GM10266 (cell line): Measurements from ENCODE around the gene SASH1.

Experiments used
- DNase-seq: peaks from one replicate; pipeline ENCODE4 v3.0.0; 2012; ENCODE audit errors: extremely low spot score
- TF ChIP-seq, protein P1 (sequence below): IDR thresholded peaks from 2 replicates; pipeline ENCODE4 v1.5.1; 2012; ENCODE audit warnings: mild to moderate bottlenecking, low read depth; ENCODE audit not compliant: control insufficient read depth, insufficient read depth; ENCODE audit errors: missing control alignments

The SASH1 gene

DNA sequence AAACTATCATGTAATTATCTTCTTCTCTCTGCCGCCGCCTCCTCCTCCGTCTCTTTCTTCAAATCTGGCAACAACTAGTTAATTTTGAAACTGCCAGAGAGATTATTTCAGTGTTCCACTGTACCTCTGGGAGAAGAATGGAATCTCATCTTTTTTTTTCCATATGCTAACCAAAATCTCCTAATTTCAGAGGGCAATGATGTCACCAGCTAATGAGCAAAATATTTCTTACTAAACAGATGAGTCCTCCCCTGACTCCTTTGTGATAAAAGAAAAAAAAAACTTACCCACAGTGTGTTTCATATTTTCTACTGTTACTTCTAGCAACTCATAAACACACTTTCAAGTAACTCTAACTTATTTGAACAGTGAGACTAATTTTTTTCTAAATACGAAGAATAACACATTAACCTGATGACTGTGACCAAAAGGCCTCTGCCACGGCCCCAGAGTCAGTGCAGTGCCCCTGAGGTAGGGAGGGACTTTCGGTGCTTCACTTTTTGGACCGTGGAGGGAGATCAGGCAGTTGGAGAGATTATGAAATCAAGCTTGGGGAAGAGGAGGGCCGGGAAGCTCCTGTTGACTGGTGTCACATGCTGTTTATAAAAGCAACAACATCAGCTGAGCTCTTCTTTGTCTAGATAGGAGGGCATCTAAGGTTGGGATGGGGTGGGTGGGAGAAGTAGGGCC is 159.6 kb downstream of the SASH1 start:
- DNase-seq: no peak
- TF ChIP-seq, protein P1, sequence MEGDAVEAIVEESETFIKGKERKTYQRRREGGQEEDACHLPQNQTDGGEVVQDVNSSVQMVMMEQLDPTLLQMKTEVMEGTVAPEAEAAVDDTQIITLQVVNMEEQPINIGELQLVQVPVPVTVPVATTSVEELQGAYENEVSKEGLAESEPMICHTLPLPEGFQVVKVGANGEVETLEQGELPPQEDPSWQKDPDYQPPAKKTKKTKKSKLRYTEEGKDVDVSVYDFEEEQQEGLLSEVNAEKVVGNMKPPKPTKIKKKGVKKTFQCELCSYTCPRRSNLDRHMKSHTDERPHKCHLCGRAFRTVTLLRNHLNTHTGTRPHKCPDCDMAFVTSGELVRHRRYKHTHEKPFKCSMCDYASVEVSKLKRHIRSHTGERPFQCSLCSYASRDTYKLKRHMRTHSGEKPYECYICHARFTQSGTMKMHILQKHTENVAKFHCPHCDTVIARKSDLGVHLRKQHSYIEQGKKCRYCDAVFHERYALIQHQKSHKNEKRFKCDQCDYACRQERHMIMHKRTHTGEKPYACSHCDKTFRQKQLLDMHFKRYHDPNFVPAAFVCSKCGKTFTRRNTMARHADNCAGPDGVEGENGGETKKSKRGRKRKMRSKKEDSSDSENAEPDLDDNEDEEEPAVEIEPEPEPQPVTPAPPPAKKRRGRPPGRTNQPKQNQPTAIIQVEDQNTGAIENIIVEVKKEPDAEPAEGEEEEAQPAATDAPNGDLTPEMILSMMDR: no peak

DNA sequence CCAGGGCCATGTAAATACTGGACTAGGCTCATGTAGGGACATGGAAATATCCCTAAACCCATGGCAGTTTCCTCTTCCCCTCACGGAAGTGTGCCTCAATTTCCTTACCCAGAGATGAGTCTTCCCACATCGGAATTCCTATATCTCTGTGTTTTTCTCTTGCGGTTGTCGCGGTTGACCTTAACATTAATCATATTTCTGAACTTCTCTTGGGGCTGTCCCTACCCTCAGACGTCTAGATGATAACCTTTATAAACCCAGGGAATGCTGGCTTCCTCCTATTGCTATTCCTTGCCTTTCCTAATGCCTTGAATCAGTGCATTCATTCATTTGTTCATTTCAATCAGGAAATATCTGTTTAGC is 160.1 kb downstream of the SASH1 start:
- TF ChIP-seq, protein P1: no peak
- DNase-seq: no peak

DNA sequence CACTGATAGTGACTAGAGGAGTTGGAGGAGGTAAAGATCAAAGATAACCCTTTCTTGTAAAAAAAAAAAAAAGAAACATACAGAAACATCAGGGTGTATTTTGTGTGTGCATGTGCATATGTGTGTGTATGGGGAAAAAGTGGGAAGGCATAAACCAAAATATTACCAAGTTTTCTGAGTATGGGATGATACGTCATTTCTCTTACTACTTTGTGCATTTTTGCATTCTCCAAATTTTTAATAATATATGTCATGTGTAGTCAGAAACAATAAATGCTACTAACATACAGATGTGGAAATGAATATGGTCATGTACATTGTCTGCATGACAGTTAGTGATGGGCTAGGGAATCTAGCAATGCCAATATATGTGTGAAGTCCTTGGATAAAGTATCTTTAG is 161.1 kb downstream of the SASH1 start:
- DNase-seq: no peak
- TF ChIP-seq, protein P1: no peak

DNA sequence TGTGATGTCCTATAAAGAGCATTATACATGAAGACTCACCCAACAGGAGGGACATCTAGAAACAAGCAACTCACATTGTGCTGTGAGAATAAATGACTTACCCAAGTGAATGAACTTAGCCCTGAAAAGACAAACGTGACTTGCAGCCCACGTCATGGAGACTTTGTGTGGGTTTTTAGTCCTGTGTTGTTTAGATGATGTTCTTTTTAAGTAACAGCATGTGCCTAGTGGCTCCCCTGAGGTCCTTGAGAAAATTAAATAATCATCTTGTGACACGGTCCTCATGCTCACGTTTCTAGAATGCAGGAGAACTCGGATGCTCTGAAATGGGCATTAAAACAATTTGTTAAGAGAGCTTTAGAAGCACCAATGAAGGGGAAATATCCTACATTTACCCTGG is 165.1 kb downstream of the SASH1 start:
- TF ChIP-seq, protein P1: no peak
- DNase-seq: no peak

DNA sequence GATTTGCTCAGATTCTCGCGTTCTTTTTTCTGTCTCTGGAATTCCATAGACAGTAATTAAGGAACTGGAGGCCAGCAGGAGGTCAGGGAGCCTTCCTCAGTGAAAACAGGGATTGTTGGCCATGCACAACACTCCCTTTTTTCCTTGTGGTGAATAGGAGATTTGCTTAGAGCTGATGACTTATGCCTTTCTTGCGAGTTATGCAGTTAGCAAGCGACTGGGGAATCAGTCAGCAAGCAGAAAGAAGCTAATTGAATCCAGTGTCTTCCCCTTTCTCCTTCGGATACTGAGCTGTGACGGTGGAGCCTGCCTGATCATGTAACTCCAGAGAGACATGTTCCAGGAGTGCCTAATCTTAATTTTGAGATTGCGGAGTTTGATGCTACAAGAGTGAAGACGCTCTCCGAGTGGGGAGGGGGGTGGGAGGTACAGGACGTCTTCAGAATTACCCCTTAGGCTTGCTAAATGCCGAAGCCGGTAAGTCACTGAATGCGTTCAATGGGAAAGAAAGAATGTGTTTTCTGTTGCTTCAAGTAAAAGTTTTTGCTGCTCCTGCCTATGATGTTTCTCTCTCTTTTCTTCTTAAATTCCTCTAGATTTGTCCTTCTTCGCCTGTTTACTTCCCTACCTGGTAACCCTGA is 165.9 kb downstream of the SASH1 start:
- TF ChIP-seq, protein P1: no peak

DNA sequence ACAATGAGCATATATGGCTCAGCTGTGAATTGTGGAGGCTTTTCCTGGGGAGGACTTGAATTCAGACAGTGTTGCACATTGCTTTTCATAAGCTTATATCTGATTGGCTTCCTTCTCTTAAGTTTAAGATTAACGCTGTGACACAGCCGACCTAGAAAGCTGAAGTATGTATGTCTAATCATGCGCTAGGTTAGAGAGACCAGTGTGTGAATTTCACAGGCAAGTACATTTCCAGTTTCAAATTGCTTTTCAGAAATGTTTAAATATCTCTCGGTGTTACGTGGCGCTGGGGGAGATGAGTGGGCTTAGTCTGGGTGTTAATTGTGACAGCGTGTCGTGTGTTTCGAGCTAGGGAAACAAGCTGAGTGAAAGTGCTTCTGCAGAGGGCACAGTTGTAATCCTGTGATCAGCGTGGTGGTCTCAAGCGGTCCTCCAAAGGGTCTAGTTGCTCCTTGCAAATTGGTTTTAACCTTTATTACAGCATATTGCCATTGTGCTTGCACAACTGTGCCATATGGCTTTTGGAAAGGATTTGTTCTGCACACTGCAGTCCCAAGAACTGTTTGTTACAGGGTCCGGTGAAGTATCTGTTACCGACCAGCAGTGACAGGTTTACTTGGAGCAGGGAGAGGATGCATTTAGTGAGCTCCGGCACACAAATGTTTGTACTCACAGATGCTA is 166.6 kb downstream of the SASH1 start:
- no peak for DNase-seq
- TF ChIP-seq, protein P1: no peak

More for the DNA sequence above, 165.9 kb downstream of the SASH1 start:
- no peak for DNase-seq
